ENCODE measurements around the gene CNTNAP4.

DNA sequence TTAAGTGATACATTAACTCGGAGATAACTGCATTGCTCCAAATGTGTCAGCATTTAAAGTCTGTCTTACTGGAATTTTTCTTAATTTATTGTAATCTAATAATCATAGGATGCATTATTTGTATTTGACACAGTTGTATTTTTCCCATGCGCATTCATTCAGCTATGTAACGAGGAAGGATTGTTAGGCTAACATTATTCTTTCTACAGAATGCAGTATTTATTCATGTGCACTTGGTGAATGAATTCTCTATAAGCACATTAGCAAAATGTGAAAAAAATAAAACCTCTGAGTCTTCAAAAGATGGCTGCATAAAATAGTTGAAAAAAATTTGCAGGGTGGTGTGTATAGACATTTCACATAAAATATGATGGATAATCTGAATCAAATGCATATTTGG lies 168.6 kb downstream of the CNTNAP4 start:
- TF ChIP-seq, protein P1, sequence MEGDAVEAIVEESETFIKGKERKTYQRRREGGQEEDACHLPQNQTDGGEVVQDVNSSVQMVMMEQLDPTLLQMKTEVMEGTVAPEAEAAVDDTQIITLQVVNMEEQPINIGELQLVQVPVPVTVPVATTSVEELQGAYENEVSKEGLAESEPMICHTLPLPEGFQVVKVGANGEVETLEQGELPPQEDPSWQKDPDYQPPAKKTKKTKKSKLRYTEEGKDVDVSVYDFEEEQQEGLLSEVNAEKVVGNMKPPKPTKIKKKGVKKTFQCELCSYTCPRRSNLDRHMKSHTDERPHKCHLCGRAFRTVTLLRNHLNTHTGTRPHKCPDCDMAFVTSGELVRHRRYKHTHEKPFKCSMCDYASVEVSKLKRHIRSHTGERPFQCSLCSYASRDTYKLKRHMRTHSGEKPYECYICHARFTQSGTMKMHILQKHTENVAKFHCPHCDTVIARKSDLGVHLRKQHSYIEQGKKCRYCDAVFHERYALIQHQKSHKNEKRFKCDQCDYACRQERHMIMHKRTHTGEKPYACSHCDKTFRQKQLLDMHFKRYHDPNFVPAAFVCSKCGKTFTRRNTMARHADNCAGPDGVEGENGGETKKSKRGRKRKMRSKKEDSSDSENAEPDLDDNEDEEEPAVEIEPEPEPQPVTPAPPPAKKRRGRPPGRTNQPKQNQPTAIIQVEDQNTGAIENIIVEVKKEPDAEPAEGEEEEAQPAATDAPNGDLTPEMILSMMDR (IDR thresholded peaks at IDR 0.05 in 2 of 3, conservative IDR thresholded peaks at IDR 0.05 in 1 of 3; ENCODE audit: borderline replicate concordance in 1 of 3, insufficient read depth in 1 of 3, low read depth in 2 of 3, low read length in 2 of 3), result no peak
- no peak for TF ChIP-seq POLR2AphosphoS5 (IDR thresholded peaks at IDR 0.05; ENCODE audit: low read depth, low read length)
- TF ChIP-seq YY1 (IDR thresholded peaks at IDR 0.05; ENCODE audit: extremely low read depth, insufficient replicate concordance, low read depth, low read length), result no peak
- TF ChIP-seq POLR2A (IDR thresholded peaks at IDR 0.05; ENCODE audit: borderline replicate concordance, extremely low read depth, insufficient read depth, insufficient read length), result no peak

Data from HCT116 (cell line).